GM23338 (cell line): ENCODE data around the gene PNPLA2. TPM values are rescaled to one million over a fixed set of nuclear protein-coding genes. Genes with fewer than 3 reads are reported as not detected.

Experiments
- ATAC-seq: fragments of 200-7000 bp; cut with Tn5 transposase; 3 replicates; pipeline ENCODE4 v1.9.1; 2020
- DNase-seq: peaks from one replicate; pipeline ENCODE4 v3.0.0-alpha.2; 2015; ENCODE audit warnings: low spot score
- H2AFZ ChIP-seq: fragments of 200-600 bp; sonication (generic); 2 replicates; pipeline ENCODE4 v1.8.0; 2016; ENCODE audit warnings: antibody characterized with exemption, mild to moderate bottlenecking, moderate library complexity
- H3F3A ChIP-seq: fragments of 200-600 bp; sonication (generic); replicated peaks from 2 replicates; pipeline ENCODE4 v1.8.0; 2017; ENCODE audit warnings: antibody characterized with exemption, mixed run types, low read depth
- H3K27ac ChIP-seq: fragments of 200-600 bp; sonication (generic); 2 replicates; pipeline ENCODE4 v1.6.1; 2016; ENCODE audit warnings: low read depth
- H3K27me3 ChIP-seq: fragments of 200-600 bp; sonication (generic); 2 replicates; pipeline ENCODE4 v1.8.0; 2016; ENCODE audit warnings: mild to moderate bottlenecking, mixed run types, moderate library complexity; ENCODE audit not compliant: insufficient read depth
- H3K36me3 ChIP-seq: fragments of 200-600 bp; sonication (generic); 2 replicates; pipeline ENCODE4 v1.8.0; 2016; ENCODE audit warnings: mild to moderate bottlenecking; ENCODE audit not compliant: insufficient read depth
- H3K4me1 ChIP-seq: fragments of 200-600 bp; sonication (generic); 2 replicates; pipeline ENCODE4 v1.8.0; 2016; ENCODE audit warnings: mild to moderate bottlenecking, moderate library complexity; ENCODE audit not compliant: insufficient read depth
- H3K4me2 ChIP-seq: fragments of 200-600 bp; sonication (generic); 2 replicates; pipeline ENCODE4 v1.7.1; 2017; ENCODE audit warnings: mixed run types
- H3K4me3 ChIP-seq: fragments of 200-600 bp; sonication (generic); 2 replicates; pipeline ENCODE4 v1.6.1; 2016; ENCODE audit warnings: mixed run types
- H3K79me2 ChIP-seq: fragments of 200-600 bp; sonication (generic); replicated peaks from 2 replicates; pipeline ENCODE4 v1.8.0; 2017; ENCODE audit warnings: mild to moderate bottlenecking; ENCODE audit not compliant: insufficient read depth
- H3K9me2 ChIP-seq: fragments of 200-600 bp; sonication (generic); 2 replicates; pipeline ENCODE4 v1.8.0; 2017; ENCODE audit not compliant: insufficient read depth
- H4K20me1 ChIP-seq: fragments of 200-600 bp; sonication (generic); replicated peaks from 2 replicates; pipeline ENCODE4 v1.8.0; 2017; ENCODE audit warnings: mild to moderate bottlenecking; ENCODE audit not compliant: insufficient read depth
- H3K27ac Mint-ChIP-seq: 2 replicates; pipeline ENCODE4 v1.8.0; 2020; ENCODE audit warnings: inconsistent platforms, mild to moderate bottlenecking, moderate library complexity, mixed read lengths
- H3K27me3 Mint-ChIP-seq: 3 replicates; pipeline ENCODE4 v1.8.0; 2022; ENCODE audit warnings: low read depth, mild to moderate bottlenecking, moderate library complexity, mixed read lengths, inconsistent platforms; ENCODE audit not compliant: insufficient read depth, poor library complexity
- H3K36me3 Mint-ChIP-seq: 3 replicates; pipeline ENCODE4 v1.8.0; 2021; ENCODE audit warnings: low read depth, mild to moderate bottlenecking, inconsistent platforms, moderate library complexity, mixed read lengths
- H3K4me1 Mint-ChIP-seq: 3 replicates; pipeline ENCODE4 v1.8.0; 2020; ENCODE audit warnings: mild to moderate bottlenecking, inconsistent platforms, mixed read lengths
- H3K4me3 Mint-ChIP-seq: 3 replicates; pipeline ENCODE4 v1.8.0; 2021; ENCODE audit warnings: moderate library complexity, mild to moderate bottlenecking, inconsistent platforms, mixed read lengths
- H3K9me3 Mint-ChIP-seq: 3 replicates; pipeline ENCODE4 v1.8.0; 2020; ENCODE audit warnings: moderate library complexity, mild to moderate bottlenecking, inconsistent platforms, mixed read lengths
- CREB1 ChIP-seq: fragments of 250-450 bp; sonication (Bioruptor Pico); IDR thresholded peaks from 2 replicates; pipeline ENCODE4 v1.5.0; 2020; ENCODE audit warnings: low read depth, mild to moderate bottlenecking, moderate library complexity
- EZH2 ChIP-seq: fragments of 200-600 bp; sonication (generic); IDR thresholded peaks from one replicate; pipeline ENCODE4 v1.8.0; 2017; ENCODE audit warnings: antibody characterized with exemption, mild to moderate bottlenecking, low read depth; ENCODE audit not compliant: unreplicated experiment
- EZH2phosphoT487 ChIP-seq: fragments of 200-600 bp; sonication (generic); IDR thresholded peaks from one replicate; pipeline ENCODE4 v1.8.1; 2018; ENCODE audit warnings: antibody characterized with exemption; ENCODE audit not compliant: unreplicated experiment
- JUNB ChIP-seq: IDR thresholded peaks from one replicate; pipeline ENCODE4 v1.6.1; 2016; ENCODE audit warnings: antibody characterized with exemption; ENCODE audit not compliant: unreplicated experiment
- NANOG ChIP-seq: IDR thresholded peaks from 2 replicates; pipeline ENCODE4 v1.6.1; 2016; ENCODE audit warnings: antibody characterized with exemption, borderline replicate concordance
- POLR2AphosphoS5 ChIP-seq: IDR thresholded peaks from 2 replicates; pipeline ENCODE4 v1.6.1; 2016; ENCODE audit warnings: antibody characterized with exemption, low read depth
- REST ChIP-seq: IDR thresholded peaks from one replicate; pipeline ENCODE4 v1.6.1; 2018; ENCODE audit warnings: antibody characterized with exemption; ENCODE audit not compliant: unreplicated experiment
- STAT1 ChIP-seq: IDR thresholded peaks from one replicate; pipeline ENCODE4 v1.6.1; 2016; ENCODE audit warnings: antibody characterized with exemption; ENCODE audit not compliant: unreplicated experiment
- ZNF114 ChIP-seq: fragments of 250-450 bp; sonication (Bioruptor Pico); IDR thresholded peaks from 2 replicates; pipeline ENCODE4 v1.5.0; 2020; ENCODE audit warnings: mild to moderate bottlenecking, moderate library complexity
- ZNF331 ChIP-seq: fragments of 250-450 bp; sonication (Bioruptor Pico); IDR thresholded peaks from 2 replicates; pipeline ENCODE4 v1.5.0; 2020; ENCODE audit warnings: low read depth, mild to moderate bottlenecking, moderate library complexity
- polyA plus RNA-seq: library from polyadenylated mRNA; unstranded; fragments of >200 nt; fragmentation: Nextera tagmentation; extraction: Ambion mirVana; gene quantifications from 2 replicates; pipeline ENCODE4 v1.2.1, GENCODE V29; 2016
- total RNA-seq: library from RNA; depleted of rRNA; stranded (reverse); fragments of >200 nt; shearing (Covaris generic); gene quantifications from 2 replicates; pipeline ENCODE4 v1.2.3, GENCODE V29; 2014

Gene PNPLA2
- total and polyA plus RNA-seq, 2 experiments from 2014 or later: 31.1 to 45.6 TPM

DNA sequence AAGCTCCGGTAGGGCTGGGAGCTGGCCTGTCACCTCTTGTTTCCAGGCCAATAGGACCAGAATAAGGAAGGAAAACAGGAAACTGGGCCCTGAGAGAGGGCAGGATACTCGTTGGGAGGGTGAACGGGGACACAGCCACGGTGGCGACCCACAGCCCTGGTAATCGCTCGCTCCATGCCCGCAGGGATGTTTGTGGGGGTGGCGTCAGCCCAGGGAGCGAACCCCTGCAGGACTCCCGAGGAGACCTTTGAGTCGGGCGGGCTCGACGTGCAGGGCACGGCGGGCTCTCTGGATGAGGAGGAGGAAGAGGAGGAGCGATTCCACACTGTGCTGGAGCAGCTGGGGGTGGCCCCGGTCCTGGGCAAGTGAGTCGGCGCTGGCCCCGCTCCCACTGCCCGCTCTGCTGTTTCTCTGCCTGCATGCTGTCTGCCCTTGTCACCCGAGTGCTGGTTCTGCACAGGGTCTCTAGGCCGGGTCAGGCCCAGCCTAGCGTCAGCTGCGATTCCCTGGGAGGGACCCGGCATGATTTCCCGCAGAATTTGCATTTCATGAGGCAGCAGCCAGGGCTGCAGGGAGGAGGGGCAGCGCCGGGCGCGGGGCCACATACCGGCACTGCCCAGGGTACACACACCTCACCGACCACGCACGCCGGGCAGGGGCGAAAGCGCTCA, 10.6 kb downstream of the PNPLA2 start (continued):
- TF ChIP-seq REST (no peak), STAT1 (no peak), EZH2 (no peak), CREB1 (no peak), NANOG (no peak), EZH2phosphoT487 (no peak), JUNB (no peak), ZNF114 (no peak), POLR2AphosphoS5 (no peak; the same call in 1 of the 2 replicates), ZNF331 (CRISPR knock-in tag) (no peak)

DNA sequence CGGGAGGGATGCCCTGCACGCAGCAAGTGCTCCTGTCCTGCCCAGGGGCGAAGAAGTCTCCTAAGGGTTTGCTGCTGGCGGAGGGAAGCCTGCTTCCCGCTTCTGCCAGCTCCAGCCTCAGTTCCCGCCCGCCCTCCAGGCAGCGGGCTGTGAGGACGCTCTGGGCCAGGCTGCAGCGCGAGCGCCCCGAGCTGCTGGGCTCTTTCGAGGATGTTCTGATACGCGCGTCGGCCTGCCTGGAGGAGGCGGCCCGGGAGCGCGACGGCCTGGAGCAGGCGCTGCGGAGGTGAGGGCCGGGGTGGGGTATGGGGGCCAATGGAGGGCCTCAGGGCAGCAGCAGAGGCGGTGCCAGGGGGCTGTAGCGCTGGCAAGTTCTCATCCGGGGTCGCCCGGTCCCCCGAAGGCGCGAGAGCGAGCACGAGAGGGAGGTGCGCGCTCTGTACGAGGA, 11.2 kb downstream of the PNPLA2 start:
- H3K36me3 Mint-ChIP-seq: peaks cover 5% of the 10 kb centered on the region; the same call in 1 of the 3 replicates
- Histone ChIP-seq H4K20me1 (peaks cover 9% of the 10 kb centered on the region; the same call in 1 of the 2 replicates), H3K79me2 (0 out of 2 replicates have a peak, but pooled peaks cover 5% of the 10 kb centered on the region), H3K36me3 (no peaks in the 10 kb centered on the region), H3K4me1 (peaks cover 34% of the 10 kb centered on the region), H3K27ac (no peak overlapping the region), H3K27me3 (peaks cover 28% of the 10 kb centered on the region), H2AFZ (peak overlapping the region; percentile 80; the same call in 1 of the 2 replicates), H3K4me3 (peak overlapping the region; percentile 89), H3K9me2 (no peaks in the 10 kb centered on the region), H3K4me2 (peak overlapping the region; percentile 98), H3F3A (peaks cover 30% of the 10 kb centered on the region)
- H3K27me3 Mint-ChIP-seq: peaks cover 61% of the 10 kb centered on the region
- ATAC-seq (peak; percentile 10), DNase-seq (peak; percentile 77)
- TF ChIP-seq ZNF114 (no peak), POLR2AphosphoS5 (peak; percentile 92)
- H3K27ac Mint-ChIP-seq: no peak overlapping the region
- peaks cover 49% of the 10 kb centered on the region for H3K4me1 Mint-ChIP-seq
- H3K9me3 Mint-ChIP-seq: no peaks in the 10 kb centered on the region; the same call in 2 of the 3 replicates
- peak overlapping the region; percentile 64 for H3K4me3 Mint-ChIP-seq
